HepG2 (cell line): ENCODE data around the gene RNPS1. TPM values are rescaled to one million over a fixed set of nuclear protein-coding genes. Genes with fewer than 3 reads are reported as not detected.

ENCODE experiments used
- ATF7 ChIP-seq, 2 experiments: fragments of 450-650 bp in 1 of 2; sonication (generic) in 1 of 2; formaldehyde crosslinking in 1 of 2; IDR thresholded peaks; 2 replicates each; pipeline versions ENCODE4 v1.4.0 to v1.6.1; 2016 to 2020; ENCODE audit warnings: antibody characterized with exemption in 1 of 2, mild to moderate bottlenecking in 1 of 2, missing genetic modification reagents in 1 of 2
- CBFB ChIP-seq: sonication (generic); formaldehyde crosslinking; IDR thresholded peaks from 2 replicates; pipeline ENCODE4 v1.4.0; 2020; ENCODE audit warnings: missing genetic modification reagents
- DPF2 ChIP-seq: sonication (generic); formaldehyde crosslinking; IDR thresholded peaks from 2 replicates; pipeline ENCODE4 v1.4.0; 2020; ENCODE audit warnings: mild to moderate bottlenecking, low read depth, missing genetic modification reagents, borderline replicate concordance
- KLF16 ChIP-seq, 2 experiments: sonication (generic) in 1 of 2; formaldehyde crosslinking in 1 of 2; IDR thresholded peaks; 2 replicates each; pipeline versions ENCODE4 v1.6.1 to v1.8.0; 2016 to 2023; ENCODE audit warnings: missing genetic modification reagents in 2 of 2, missing compliant biosample characterization in 1 of 2
- MLLT10 ChIP-seq: sonication (generic); formaldehyde crosslinking; IDR thresholded peaks from 2 replicates; pipeline ENCODE4 v1.4.0; 2020; ENCODE audit warnings: missing genetic modification reagents
- NFATC3 ChIP-seq: sonication (generic); formaldehyde crosslinking; IDR thresholded peaks from 2 replicates; pipeline ENCODE4 v1.5.1; 2020; ENCODE audit warnings: mild to moderate bottlenecking, missing genetic modification reagents
- NFE2L2 ChIP-seq: fragments of 150-350 bp; IDR thresholded peaks from 2 replicates; pipeline ENCODE4 v1.6.1; 2014; ENCODE audit warnings: low read length
- RAD51 ChIP-seq: fragments of 450-650 bp; IDR thresholded peaks from 2 replicates; pipeline ENCODE4 v1.6.1; 2016; ENCODE audit warnings: borderline replicate concordance
- RELA ChIP-seq: sonication (generic); formaldehyde crosslinking; IDR thresholded peaks from 2 replicates; pipeline ENCODE4 v1.4.0; 2020; ENCODE audit warnings: missing genetic modification reagents
- SRY ChIP-seq: sonication (generic); formaldehyde crosslinking; IDR thresholded peaks from 2 replicates; pipeline ENCODE4 v1.8.0; 2022; ENCODE audit warnings: mild to moderate bottlenecking, missing genetic modification reagents
- ZNF20 ChIP-seq: sonication (generic); formaldehyde crosslinking; IDR thresholded peaks from 2 replicates; pipeline ENCODE4 v1.4.0; 2020; ENCODE audit warnings: mild to moderate bottlenecking, moderate library complexity, missing genetic modification reagents
- ZNF260 ChIP-seq: sonication (generic); formaldehyde crosslinking; IDR thresholded peaks from 2 replicates; pipeline ENCODE4 v1.4.0; 2020; ENCODE audit warnings: missing genetic modification reagents, low read depth, mild to moderate bottlenecking, borderline replicate concordance
- ZNF318 ChIP-seq: sonication (generic); formaldehyde crosslinking; IDR thresholded peaks from 2 replicates; pipeline ENCODE4 v1.4.0; 2020; ENCODE audit warnings: mild to moderate bottlenecking, missing genetic modification reagents
- ZNF34 ChIP-seq: sonication (generic); formaldehyde crosslinking; IDR thresholded peaks from 2 replicates; pipeline ENCODE4 v1.4.0; 2020; ENCODE audit warnings: mild to moderate bottlenecking, missing genetic modification reagents, borderline replicate concordance
- ZNF512 ChIP-seq: sonication (generic); formaldehyde crosslinking; IDR thresholded peaks from 2 replicates; pipeline ENCODE4 v1.4.0; 2020; ENCODE audit warnings: mild to moderate bottlenecking, missing genetic modification reagents
- ZNF569 ChIP-seq: sonication (generic); formaldehyde crosslinking; IDR thresholded peaks from 2 replicates; pipeline ENCODE4 v1.5.0; 2020; ENCODE audit warnings: mild to moderate bottlenecking, missing genetic modification reagents, moderate library complexity, borderline replicate concordance
- ZNF775 ChIP-seq: sonication (generic); formaldehyde crosslinking; IDR thresholded peaks from 2 replicates; pipeline ENCODE4 v1.4.0; 2020; ENCODE audit warnings: missing genetic modification reagents, mild to moderate bottlenecking, moderate library complexity, borderline replicate concordance
- polyA plus RNA-seq, 8 experiments: library from polyadenylated mRNA; depleted of rRNA in 3 of 8; stranded (reverse) in 7 of 8; unstranded in 1 of 8; fragments of >200 nt; fragmentation: Illumina TruSeq in 4 of 8; extraction: Trizol in 4 of 8; gene quantifications; 2 replicates each; pipeline versions ENCODE4 v1.2.1 to v1.2.3, GENCODE V29; 2011 to 2016; ENCODE audit warnings: low read depth in 4 of 8, missing spikeins in 1 of 8, mixed read lengths in 1 of 8; ENCODE audit not compliant: insufficient read depth in 1 of 8
- total RNA-seq, 5 experiments: library from RNA; depleted of rRNA; stranded (reverse); fragments of >200 nt; fragmentation: Illumina TruSeq; extraction: Trizol; gene quantifications; 2 replicates each; pipeline ENCODE4 v1.2.3, GENCODE V29; 2016; ENCODE audit warnings: low read depth in 1 of 5
- TF ChIP-seq, protein P1 (sequence below): IDR thresholded peaks from 2 replicates; pipeline ENCODE4 v1.6.1; 2016; ENCODE audit warnings: mild to moderate bottlenecking, missing biosample characterization, missing genetic modification reagents

RNPS1 gene
- total and polyA plus RNA-seq, 2 of the 13 experiments (the other 11 are each of a cell fraction or from before 2014, with no cell fraction given) = 126 to 133 TPM

- TF ChIP-seq ZNF512 (CRISPR knock-in tag) = no peak
- no peak for TF ChIP-seq ZNF260 (CRISPR knock-in tag)
- peak; percentile 34; the same call in 1 of the 2 replicates for TF ChIP-seq RELA (CRISPR knock-in tag)
- TF ChIP-seq ZNF318 (CRISPR knock-in tag) = no peak
- TF ChIP-seq SRY = peak; percentile 56; the same call in 1 of the 2 replicates
- no peak for TF ChIP-seq ATF7 (IDR thresholded peaks at IDR 0.05)
- TF ChIP-seq ATF7 (CRISPR knock-in tag; IDR thresholded peaks at IDR 0.05) = peak; percentile 47
- TF ChIP-seq ZNF34 (CRISPR knock-in tag) = no peak
- no peak for TF ChIP-seq ZNF20 (CRISPR knock-in tag)
- no peak for TF ChIP-seq ZNF569
- TF ChIP-seq KLF16 (CRISPR knock-in tag; IDR thresholded peaks at IDR 0.05) = peak in 1 of 2 experiments; percentile 81; a peak in 2 of 4 replicates
- no peak for TF ChIP-seq NFATC3 (CRISPR knock-in tag)
- TF ChIP-seq CBFB (CRISPR knock-in tag) = peak; percentile 93
- TF ChIP-seq ZNF775 (CRISPR knock-in tag) = no peak
- TF ChIP-seq MLLT10 (CRISPR knock-in tag) = no peak
- no peak for TF ChIP-seq NFE2L2
- TF ChIP-seq RAD51 = no peak
- TF ChIP-seq DPF2 (CRISPR knock-in tag) = no peak
- TF ChIP-seq, protein P1, sequence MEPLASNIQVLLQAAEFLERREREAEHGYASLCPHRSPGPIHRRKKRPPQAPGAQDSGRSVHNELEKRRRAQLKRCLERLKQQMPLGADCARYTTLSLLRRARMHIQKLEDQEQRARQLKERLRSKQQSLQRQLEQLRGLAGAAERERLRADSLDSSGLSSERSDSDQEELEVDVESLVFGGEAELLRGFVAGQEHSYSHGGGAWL (CRISPR knock-in tag) = peak; percentile 61; the same call in 1 of the 2 replicates
Observed at GRCh38 chr16:2251296-2252111, 16.4 kb downstream of the RNPS1 start, which contains the start of gene ECI1 (continued).
